ENCODE results near the gene DNAH1.

GRCh38 chr3:52423173-52423572 is 107.1 kb downstream of the DNAH1 start:
- TF ChIP-seq, protein P1, sequence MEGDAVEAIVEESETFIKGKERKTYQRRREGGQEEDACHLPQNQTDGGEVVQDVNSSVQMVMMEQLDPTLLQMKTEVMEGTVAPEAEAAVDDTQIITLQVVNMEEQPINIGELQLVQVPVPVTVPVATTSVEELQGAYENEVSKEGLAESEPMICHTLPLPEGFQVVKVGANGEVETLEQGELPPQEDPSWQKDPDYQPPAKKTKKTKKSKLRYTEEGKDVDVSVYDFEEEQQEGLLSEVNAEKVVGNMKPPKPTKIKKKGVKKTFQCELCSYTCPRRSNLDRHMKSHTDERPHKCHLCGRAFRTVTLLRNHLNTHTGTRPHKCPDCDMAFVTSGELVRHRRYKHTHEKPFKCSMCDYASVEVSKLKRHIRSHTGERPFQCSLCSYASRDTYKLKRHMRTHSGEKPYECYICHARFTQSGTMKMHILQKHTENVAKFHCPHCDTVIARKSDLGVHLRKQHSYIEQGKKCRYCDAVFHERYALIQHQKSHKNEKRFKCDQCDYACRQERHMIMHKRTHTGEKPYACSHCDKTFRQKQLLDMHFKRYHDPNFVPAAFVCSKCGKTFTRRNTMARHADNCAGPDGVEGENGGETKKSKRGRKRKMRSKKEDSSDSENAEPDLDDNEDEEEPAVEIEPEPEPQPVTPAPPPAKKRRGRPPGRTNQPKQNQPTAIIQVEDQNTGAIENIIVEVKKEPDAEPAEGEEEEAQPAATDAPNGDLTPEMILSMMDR (IDR thresholded peaks at IDR 0.05; ENCODE audit: insufficient read depth, low read length, poor library complexity, severe bottlenecking), result no peak
- no peak for TF ChIP-seq EZH2phosphoT487 (conservative IDR thresholded peaks at IDR 0.05; ENCODE audit: low read length)

Data from SU-DHL-6 (cell line).